VCaP (cell line): ENCODE results near the gene SELENON.

Experiments used
- H3K27ac ChIP-seq: fragments of 450-650 bp; 2 replicates; pipeline ENCODE4 v1.5.1; 2017
- TF ChIP-seq, protein P1 (sequence below): fragments of 450-650 bp; conservative IDR thresholded peaks from 2 replicates; pipeline ENCODE4 v1.5.1; 2017; ENCODE audit warnings: mild to moderate bottlenecking, moderate library complexity

SELENON gene

DNA sequence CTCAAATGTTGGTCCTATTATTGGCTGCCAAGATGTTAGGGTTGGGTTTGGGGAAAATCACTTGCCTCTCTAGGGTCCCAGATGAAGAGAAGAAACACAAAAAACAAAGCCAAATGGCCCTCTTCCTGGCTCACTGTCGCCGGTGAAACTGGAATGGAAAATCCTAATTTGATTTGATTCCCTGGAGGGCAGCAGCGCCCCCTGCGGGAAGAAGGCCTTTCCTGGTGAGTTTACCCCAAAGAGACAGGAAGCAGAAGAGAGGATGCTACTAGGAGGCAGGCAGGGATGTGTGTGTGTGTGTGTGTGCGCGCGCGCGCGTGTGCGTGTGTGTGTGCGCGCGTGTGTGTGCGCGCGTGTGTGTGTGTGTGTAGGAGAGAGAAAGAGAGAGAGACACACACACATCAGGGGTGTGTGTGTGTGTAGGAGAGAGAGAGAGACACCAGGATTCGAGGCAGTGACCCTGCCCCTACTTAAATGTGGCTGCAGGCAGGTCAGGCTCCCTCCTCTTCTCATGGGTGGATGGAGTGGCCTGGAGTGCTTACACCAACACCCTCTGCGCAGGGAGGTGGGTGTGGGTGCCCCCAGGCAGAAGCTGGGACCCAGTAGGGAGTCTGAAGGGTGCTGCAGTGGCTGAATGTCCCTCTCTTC lies 3.1 kb upstream of the SELENON start:
- peak overlapping the region; percentile 87 for H3K27ac ChIP-seq
- TF ChIP-seq, protein P1, sequence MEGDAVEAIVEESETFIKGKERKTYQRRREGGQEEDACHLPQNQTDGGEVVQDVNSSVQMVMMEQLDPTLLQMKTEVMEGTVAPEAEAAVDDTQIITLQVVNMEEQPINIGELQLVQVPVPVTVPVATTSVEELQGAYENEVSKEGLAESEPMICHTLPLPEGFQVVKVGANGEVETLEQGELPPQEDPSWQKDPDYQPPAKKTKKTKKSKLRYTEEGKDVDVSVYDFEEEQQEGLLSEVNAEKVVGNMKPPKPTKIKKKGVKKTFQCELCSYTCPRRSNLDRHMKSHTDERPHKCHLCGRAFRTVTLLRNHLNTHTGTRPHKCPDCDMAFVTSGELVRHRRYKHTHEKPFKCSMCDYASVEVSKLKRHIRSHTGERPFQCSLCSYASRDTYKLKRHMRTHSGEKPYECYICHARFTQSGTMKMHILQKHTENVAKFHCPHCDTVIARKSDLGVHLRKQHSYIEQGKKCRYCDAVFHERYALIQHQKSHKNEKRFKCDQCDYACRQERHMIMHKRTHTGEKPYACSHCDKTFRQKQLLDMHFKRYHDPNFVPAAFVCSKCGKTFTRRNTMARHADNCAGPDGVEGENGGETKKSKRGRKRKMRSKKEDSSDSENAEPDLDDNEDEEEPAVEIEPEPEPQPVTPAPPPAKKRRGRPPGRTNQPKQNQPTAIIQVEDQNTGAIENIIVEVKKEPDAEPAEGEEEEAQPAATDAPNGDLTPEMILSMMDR = peak; percentile 90

DNA sequence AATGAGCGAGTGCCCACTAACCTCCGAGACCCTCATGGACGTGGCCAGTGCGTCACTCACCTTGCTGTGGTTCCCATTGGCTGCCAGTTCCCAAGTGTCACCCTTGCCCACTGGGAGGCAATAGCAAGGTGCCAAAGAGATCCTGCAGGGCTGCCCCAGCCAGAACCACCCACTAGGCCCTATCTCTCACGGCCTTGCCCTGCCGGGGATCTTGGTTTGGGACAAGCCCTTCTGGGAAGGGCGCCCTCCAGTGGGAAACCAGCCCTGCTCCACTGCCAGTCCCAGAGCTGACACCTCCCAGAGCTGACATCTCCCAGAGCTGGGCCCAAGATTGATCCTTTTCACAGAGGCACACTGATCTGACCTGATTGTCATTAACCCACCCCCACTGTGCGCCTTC lies 2.1 kb upstream of the SELENON start:
- TF ChIP-seq, protein P1 = peak; percentile 47
- H3K27ac ChIP-seq = peak overlapping the region; percentile 87

DNA sequence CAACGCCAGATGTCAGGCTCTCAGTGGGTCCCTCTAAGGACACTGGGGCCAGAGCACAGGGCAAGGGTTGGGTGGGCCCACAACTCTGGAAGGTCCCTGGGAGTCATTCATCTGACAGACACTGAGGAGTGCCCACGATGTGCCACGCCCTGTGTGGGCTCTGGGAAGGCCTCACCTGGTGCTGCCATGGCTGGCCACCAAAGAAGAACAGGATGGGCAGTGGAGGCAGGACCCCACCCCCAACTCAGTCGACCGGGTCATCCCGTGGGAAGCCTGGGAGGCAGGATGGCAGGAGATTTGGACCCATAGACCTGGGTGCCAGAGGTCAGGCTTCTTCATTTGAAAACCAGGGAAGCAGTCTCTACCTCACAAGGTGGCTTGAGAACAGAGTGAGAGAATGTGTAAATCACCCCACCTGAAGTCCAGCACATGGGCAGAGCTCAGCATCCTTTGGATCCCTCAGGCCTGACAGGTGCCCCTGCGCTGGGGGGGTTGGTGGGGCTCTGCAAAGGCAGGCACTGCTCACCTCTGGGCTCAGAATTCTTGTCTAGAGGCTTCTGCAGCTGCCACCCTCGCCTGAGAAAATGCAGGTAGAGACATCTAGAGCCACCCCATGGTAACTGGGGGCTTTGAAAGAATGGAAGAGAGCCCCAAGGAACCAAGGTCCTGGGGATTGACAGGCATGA lies 1.2 kb upstream of the SELENON start:
- peak overlapping the region; percentile 79; the same call in 1 of the 2 replicates for H3K27ac ChIP-seq
- TF ChIP-seq, protein P1 = no peak

DNA sequence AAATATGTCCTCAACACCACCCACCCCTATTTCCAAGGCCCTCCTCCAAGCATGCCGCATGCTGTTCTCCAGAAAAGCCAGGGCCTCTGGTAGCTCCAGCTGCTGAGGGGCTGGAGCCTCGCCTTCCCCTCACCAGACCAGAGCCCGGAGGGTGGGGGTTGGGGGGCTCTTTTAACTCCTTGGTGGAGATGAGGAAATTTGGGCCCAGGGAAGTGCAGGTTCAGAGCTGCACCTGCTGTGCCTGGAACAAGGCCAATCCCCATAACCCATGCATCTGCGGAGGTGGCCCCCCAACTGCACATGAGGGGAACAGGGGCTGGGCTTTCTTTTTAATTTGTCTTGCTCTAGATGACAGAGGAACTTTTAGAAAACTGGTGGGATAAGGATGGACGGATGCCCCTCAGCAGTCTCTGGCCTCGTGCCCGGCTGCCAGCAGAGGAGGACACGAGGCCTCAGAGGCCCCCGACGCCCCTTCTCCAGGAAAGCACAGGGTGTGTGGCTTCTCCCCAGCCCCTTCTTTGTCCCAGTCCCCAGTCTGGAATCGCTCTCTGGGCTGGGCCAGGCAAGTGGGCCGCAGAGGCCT lies 550 bp upstream of the SELENON start:
- H3K27ac ChIP-seq = peak overlapping the region; percentile 79; the same call in 1 of the 2 replicates

DNA sequence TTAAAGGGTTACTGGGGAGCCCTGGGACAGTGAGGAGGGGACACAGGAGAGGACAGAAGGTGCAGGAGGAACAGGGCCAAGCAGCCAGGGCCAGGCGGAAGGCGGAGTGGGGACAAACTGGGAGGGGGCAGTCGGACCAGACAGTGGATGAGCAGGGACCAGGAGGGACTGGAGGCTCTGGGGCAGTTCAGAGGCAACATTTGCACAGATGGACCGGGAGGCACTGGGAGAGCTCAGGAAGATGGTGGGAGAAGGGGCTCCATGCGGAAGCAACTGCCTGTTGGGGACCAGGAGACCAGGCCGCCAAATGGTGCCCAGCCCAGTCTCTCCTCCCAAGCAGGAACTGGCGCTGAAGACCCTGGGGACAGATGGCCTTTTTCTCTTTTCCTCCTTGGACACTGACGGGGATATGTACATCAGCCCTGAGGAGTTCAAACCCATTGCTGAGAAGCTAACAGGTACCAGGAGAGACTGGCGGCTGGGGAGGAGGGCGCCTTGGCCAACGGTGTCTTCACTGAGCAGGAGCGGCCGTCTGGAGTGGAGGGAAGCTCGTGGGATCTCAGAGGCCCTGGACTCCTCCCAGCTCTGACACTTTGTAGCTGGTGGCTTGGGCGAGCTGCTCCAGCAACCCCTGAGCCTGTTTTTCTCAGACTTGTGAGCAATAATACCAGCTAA lies 847 bp downstream of the SELENON start:
- TF ChIP-seq, protein P1 = no peak
- H3K27ac ChIP-seq = peak overlapping the region; percentile 79; the same call in 1 of the 2 replicates

More for the DNA sequence above, 550 bp upstream of the SELENON start:
- TF ChIP-seq, protein P1 = no peak

DNA sequence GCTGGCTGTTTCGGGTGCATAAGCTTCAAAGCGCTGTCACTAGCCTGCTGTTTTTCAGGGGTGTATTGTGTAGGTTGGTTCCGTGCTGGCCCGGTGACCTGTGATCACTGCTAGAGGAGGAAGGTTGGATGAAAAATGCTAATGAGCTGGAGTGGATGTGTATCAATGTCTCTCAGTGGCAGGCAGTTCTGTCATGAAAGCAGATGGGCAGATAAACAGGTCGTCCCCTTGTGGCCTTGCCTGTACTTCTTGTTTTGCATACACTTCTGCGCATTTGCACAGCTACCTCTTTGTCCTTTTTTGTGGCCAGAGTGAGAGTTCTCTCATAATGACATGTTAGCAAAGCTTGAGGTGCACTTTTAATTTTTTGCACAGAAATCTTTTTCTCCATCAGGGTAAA lies 2.9 kb downstream of the SELENON start:
- H3K27ac ChIP-seq = peak overlapping the region; percentile 54
- TF ChIP-seq, protein P1 = no peak

DNA sequence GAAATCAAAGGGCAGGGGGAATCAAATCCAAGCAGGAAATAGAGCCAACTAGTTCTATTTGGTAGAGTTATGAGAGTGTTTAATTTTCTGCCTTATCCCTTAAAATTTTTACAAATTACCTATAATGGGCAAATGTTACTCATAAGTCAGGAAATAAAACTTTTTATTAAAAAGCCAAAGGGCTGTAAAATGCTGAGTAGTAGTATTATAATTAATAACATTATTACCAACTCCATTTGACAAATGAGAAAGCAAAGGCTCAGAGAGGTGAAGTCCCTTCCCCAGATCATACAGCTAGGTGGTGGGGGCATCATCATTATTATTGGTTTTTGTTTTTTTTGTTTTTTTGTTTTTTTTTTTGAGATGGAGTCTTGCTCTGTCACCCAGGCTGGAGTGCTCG lies 3.4 kb downstream of the SELENON start:
- TF ChIP-seq, protein P1 = no peak
- H3K27ac ChIP-seq = peak overlapping the region; percentile 54
